GM23248 (cell line): ENCODE results near the gene RIMOC1. TPM values are rescaled to one million over a fixed set of nuclear protein-coding genes. Genes with fewer than 3 reads are reported as not detected.

Experiments
- DNase-seq: peaks from one replicate; pipeline ENCODE4 v3.0.0-alpha.2; 2015
- H2AFZ ChIP-seq: fragments of 200-600 bp; sonication (generic); 2 replicates; pipeline ENCODE4 v1.6.1; 2016; ENCODE audit warnings: antibody characterized with exemption
- H3F3A ChIP-seq: fragments of 200-600 bp; sonication (generic); 2 replicates; pipeline ENCODE4 v1.6.1; 2016; ENCODE audit warnings: mild to moderate bottlenecking, antibody characterized with exemption, mixed run types; ENCODE audit not compliant: insufficient read depth
- H3K27ac ChIP-seq: fragments of 200-600 bp; sonication (generic); 2 replicates; pipeline ENCODE4 v1.5.1; 2016; ENCODE audit warnings: mild to moderate bottlenecking
- H3K27me3 ChIP-seq: fragments of 200-600 bp; sonication (generic); replicated peaks from 2 replicates; pipeline ENCODE4 v1.6.1; 2016; ENCODE audit warnings: mild to moderate bottlenecking; ENCODE audit not compliant: insufficient read depth
- H3K36me3 ChIP-seq: fragments of 200-600 bp; sonication (generic); 2 replicates; pipeline ENCODE4 v1.6.1; 2016; ENCODE audit warnings: low read depth, mild to moderate bottlenecking
- H3K4me1 ChIP-seq: fragments of 200-600 bp; sonication (generic); 2 replicates; pipeline ENCODE4 v1.6.1; 2016; ENCODE audit warnings: mild to moderate bottlenecking; ENCODE audit not compliant: insufficient read depth
- H3K4me2 ChIP-seq: fragments of 200-600 bp; sonication (generic); one replicate; pipeline ENCODE4 v1.6.1; 2016; ENCODE audit warnings: mild to moderate bottlenecking; ENCODE audit not compliant: unreplicated experiment
- H3K4me3 ChIP-seq: fragments of 200-600 bp; sonication (generic); 2 replicates; pipeline ENCODE4 v1.5.1; 2016; ENCODE audit warnings: mild to moderate bottlenecking
- H3K79me2 ChIP-seq: fragments of 200-600 bp; sonication (generic); 2 replicates; pipeline ENCODE4 v1.6.1; 2016; ENCODE audit warnings: mild to moderate bottlenecking; ENCODE audit not compliant: insufficient read depth
- H3K9ac ChIP-seq: fragments of 200-600 bp; sonication (generic); 2 replicates; pipeline ENCODE4 v1.6.1; 2016; ENCODE audit warnings: mild to moderate bottlenecking
- H3K9me2 ChIP-seq: fragments of 200-600 bp; sonication (generic); 2 replicates; pipeline ENCODE4 v1.6.1; 2016; ENCODE audit warnings: mixed run types, mild to moderate bottlenecking, moderate library complexity; ENCODE audit not compliant: insufficient read depth
- H3K9me3 ChIP-seq: fragments of 200-600 bp; sonication (generic); one replicate; pipeline ENCODE4 v1.6.1; 2017; ENCODE audit warnings: low read depth
- H4K20me1 ChIP-seq: fragments of 200-600 bp; sonication (generic); 2 replicates; pipeline ENCODE4 v1.6.0; 2016; ENCODE audit not compliant: insufficient read depth
- EZH2 ChIP-seq: fragments of 200-600 bp; sonication (generic); IDR thresholded peaks from 2 replicates; pipeline ENCODE4 v1.6.1; 2018; ENCODE audit warnings: antibody characterized with exemption, mild to moderate bottlenecking; ENCODE audit not compliant: insufficient read depth, poor library complexity, severe bottlenecking
- EZH2phosphoT487 ChIP-seq: fragments of 200-600 bp; sonication (generic); IDR thresholded peaks from 2 replicates; pipeline ENCODE4 v1.6.1; 2018; ENCODE audit warnings: antibody characterized with exemption, moderate library complexity, mild to moderate bottlenecking, low read depth; ENCODE audit not compliant: insufficient read depth
- WGBS, 2 experiments: methylation state at CpG; one replicate each; pipeline ENCODE4 v1.1.6; 2015 to 2017; ENCODE audit warnings: low lambda C conversion rate in 2 of 2, low coverage in 1 of 2; ENCODE audit errors: missing lambda C conversion rate in 2 of 2; 5-methylcytosine and 5-hydroxymethylcytosine counted together
- in situ Hi-C: fragments of 300-500 bp; cut with MboI; formaldehyde crosslinking; loops from 2 replicates; pipeline ENCODE4 v1.15.0; 2020
- polyA plus RNA-seq: library from polyadenylated mRNA; unstranded; fragments of >200 nt; fragmentation: Nextera tagmentation; extraction: Ambion mirVana; gene quantifications from 2 replicates; pipeline ENCODE4 v1.2.1, GENCODE V29; 2016
- total RNA-seq: library from RNA; depleted of rRNA; stranded (reverse); fragments of >200 nt; shearing (Covaris generic); gene quantifications from 2 replicates; pipeline ENCODE4 v1.2.3, GENCODE V29; 2014

Gene RIMOC1
- total and polyA plus RNA-seq, 2 experiments from 2014 or later = 17.0 to 20.4 TPM

- no peaks in the 10 kb centered on the region for H3K9me3 ChIP-seq
- peaks cover 10% of the 10 kb centered on the region; the same call in 1 of the 2 replicates for H3K36me3 ChIP-seq
- peak overlapping the region; percentile 92 for H3K9ac ChIP-seq
- peak overlapping the region; percentile 82 for H3K27ac ChIP-seq
- H3K4me1 ChIP-seq = peaks cover 23% of the 10 kb centered on the region
- H3K79me2 ChIP-seq = 0 out of 2 replicates have a peak, but pooled peaks cover 9% of the 10 kb centered on the region
- WGBS, 2 experiments = 4 to 12% methylated on average over 4 of the region's 4 CpGs
- peak overlapping the region; percentile 82 for H3K4me2 ChIP-seq
- H3K9me2 ChIP-seq = no peaks in the 10 kb centered on the region
- no peaks in the 10 kb centered on the region for H4K20me1 ChIP-seq
- no peaks in the 10 kb centered on the region for H3K27me3 ChIP-seq
- peak overlapping the region; percentile 98 for H2AFZ ChIP-seq
- peak overlapping the region; percentile 78 for H3K4me3 ChIP-seq
- in situ Hi-C loops = no loop called here
- peaks cover 31% of the 10 kb centered on the region for H3F3A ChIP-seq
- DNase-seq = no peak
- no peak for TF ChIP-seq EZH2
- TF ChIP-seq EZH2phosphoT487 = no peak
These were observed 20.4 kb downstream of the RIMOC1 start for GRCh38 chr5:41924526-41924871.

- Histone ChIP-seq H3K79me2 (0 out of 2 replicates have a peak, but pooled peaks cover 9% of the 10 kb centered on the region), H3K4me3 (peak within 1 kb of the TSS; percentile 78), H3K27me3 (no peaks in the 10 kb centered on the region), H3K9me3 (no peaks in the 10 kb centered on the region), H3K9ac (peak within 1 kb of the TSS; percentile 92), H3K9me2 (no peaks in the 10 kb centered on the region), H3K36me3 (peaks cover 5% of the 10 kb centered on the region; the same call in 1 of the 2 replicates), H4K20me1 (no peaks in the 10 kb centered on the region), H3K4me1 (peaks cover 23% of the 10 kb centered on the region), H3F3A (peaks cover 31% of the 10 kb centered on the region), H3K27ac (peak within 1 kb of the TSS; percentile 82), H3K4me2 (peak within 1 kb of the TSS; percentile 82), H2AFZ (peak within 1 kb of the TSS; percentile 98)
- TF ChIP-seq EZH2phosphoT487 (no peak), EZH2 (no peak)
- WGBS, 2 experiments = 2% methylated on average over 24 to 53 of the region's 60 CpGs
- in situ Hi-C loops = no loop called here
- DNase-seq = peak; percentile 97
These were observed 20.9 kb downstream of the RIMOC1 start, which contains the start of gene FBXO4 for GRCh38 chr5:41924872-41925554. FBXO4 (plus strand) TSS chr5:41925281; CDS start chr5:41925310, 29 bp downstream.

DNA sequence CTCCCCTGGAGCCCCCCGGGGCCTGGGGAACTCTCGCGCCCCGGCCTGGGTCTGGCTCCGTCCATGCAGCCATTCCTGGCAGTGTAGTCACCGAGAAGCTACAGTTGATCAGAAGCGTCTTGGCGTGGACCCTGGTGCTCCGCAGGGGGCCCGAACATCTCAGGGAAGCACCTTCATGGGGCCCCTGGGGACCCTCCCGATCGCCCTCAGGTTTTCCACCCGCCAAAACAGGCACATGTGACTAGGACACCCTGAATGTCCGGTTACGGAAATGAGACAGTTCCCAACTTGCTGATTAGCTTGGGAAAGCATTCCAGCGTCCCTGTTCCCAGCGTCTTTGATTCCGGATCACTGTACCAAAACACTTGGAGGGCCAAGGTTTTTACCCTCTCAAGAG is 21.4 kb downstream of the RIMOC1 start:
- in situ Hi-C loops = no loop called here

DNA sequence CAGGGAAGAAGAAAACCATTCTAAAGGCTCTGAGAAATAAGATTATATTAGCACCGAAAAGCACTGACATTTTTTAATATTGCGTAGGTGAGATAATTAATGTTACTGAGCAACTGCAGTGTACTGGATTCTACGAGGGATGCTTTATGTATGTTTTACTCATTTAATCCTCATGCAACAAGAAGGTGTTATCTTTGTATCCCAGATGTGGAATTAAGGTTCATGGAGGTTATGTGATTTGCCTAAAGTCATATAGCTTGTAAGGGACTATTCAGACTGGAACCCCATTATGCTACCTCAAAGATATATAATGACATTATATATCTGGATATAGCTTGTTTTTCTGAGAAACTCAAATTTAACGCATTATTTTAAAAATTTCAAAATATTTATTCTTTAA is 23.5 kb downstream of the RIMOC1 start:
- TF ChIP-seq EZH2 = no peak
- TF ChIP-seq EZH2phosphoT487 = no peak
- Histone ChIP-seq H3K36me3 (no peaks in the 10 kb centered on the region), H3F3A (peaks cover 19% of the 10 kb centered on the region), H4K20me1 (no peaks in the 10 kb centered on the region), H3K4me1 (peaks cover 9% of the 10 kb centered on the region), H3K27ac (no peak overlapping the region), H3K4me2 (no peak overlapping the region), H3K9me2 (no peaks in the 10 kb centered on the region), H3K79me2 (0 out of 2 replicates have a peak, but pooled peaks cover 4% of the 10 kb centered on the region), H3K9ac (no peak overlapping the region), H3K27me3 (no peaks in the 10 kb centered on the region), H3K9me3 (no peaks in the 10 kb centered on the region), H2AFZ (no peak overlapping the region), H3K4me3 (no peak overlapping the region)
- 92 to 97% methylated on average over 4 of the region's 4 CpGs for WGBS, 2 experiments
- no peak for DNase-seq
- in situ Hi-C loops = no loop called here

More for the DNA sequence above, 21.4 kb downstream of the RIMOC1 start:
- no peaks in the 10 kb centered on the region for H3K9me3 ChIP-seq
- H3K4me3 ChIP-seq = peak overlapping the region; percentile 78
- H3K79me2 ChIP-seq = 0 out of 2 replicates have a peak, but pooled peaks cover 9% of the 10 kb centered on the region
- H3K4me1 ChIP-seq = peaks cover 23% of the 10 kb centered on the region
- 1% methylated on average over 14 to 18 of the region's 18 CpGs for WGBS, 2 experiments
- H2AFZ ChIP-seq = peak overlapping the region; percentile 98
- H4K20me1 ChIP-seq = no peaks in the 10 kb centered on the region
- no peaks in the 10 kb centered on the region for H3K27me3 ChIP-seq
- H3F3A ChIP-seq = peaks cover 31% of the 10 kb centered on the region
- peak; percentile 68 for DNase-seq
- H3K27ac ChIP-seq = peak overlapping the region; percentile 82
- TF ChIP-seq EZH2phosphoT487 (no peak), EZH2 (no peak)
- peak overlapping the region; percentile 92 for H3K9ac ChIP-seq
- H3K9me2 ChIP-seq = no peaks in the 10 kb centered on the region
- no peaks in the 10 kb centered on the region; the same call in 1 of the 2 replicates for H3K36me3 ChIP-seq
- peak overlapping the region; percentile 82 for H3K4me2 ChIP-seq
